ENCODE measurements around the gene ZNF692. TPM values are rescaled to one million over a fixed set of nuclear protein-coding genes. Genes with fewer than 3 reads are reported as not detected.

Gene ZNF692, protein sequence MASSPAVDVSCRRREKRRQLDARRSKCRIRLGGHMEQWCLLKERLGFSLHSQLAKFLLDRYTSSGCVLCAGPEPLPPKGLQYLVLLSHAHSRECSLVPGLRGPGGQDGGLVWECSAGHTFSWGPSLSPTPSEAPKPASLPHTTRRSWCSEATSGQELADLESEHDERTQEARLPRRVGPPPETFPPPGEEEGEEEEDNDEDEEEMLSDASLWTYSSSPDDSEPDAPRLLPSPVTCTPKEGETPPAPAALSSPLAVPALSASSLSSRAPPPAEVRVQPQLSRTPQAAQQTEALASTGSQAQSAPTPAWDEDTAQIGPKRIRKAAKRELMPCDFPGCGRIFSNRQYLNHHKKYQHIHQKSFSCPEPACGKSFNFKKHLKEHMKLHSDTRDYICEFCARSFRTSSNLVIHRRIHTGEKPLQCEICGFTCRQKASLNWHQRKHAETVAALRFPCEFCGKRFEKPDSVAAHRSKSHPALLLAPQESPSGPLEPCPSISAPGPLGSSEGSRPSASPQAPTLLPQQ
- polyA plus RNA-seq (2012; ENCODE audit: insufficient read depth, insufficient read length, low read depth) = 68.6 TPM

DNA sequence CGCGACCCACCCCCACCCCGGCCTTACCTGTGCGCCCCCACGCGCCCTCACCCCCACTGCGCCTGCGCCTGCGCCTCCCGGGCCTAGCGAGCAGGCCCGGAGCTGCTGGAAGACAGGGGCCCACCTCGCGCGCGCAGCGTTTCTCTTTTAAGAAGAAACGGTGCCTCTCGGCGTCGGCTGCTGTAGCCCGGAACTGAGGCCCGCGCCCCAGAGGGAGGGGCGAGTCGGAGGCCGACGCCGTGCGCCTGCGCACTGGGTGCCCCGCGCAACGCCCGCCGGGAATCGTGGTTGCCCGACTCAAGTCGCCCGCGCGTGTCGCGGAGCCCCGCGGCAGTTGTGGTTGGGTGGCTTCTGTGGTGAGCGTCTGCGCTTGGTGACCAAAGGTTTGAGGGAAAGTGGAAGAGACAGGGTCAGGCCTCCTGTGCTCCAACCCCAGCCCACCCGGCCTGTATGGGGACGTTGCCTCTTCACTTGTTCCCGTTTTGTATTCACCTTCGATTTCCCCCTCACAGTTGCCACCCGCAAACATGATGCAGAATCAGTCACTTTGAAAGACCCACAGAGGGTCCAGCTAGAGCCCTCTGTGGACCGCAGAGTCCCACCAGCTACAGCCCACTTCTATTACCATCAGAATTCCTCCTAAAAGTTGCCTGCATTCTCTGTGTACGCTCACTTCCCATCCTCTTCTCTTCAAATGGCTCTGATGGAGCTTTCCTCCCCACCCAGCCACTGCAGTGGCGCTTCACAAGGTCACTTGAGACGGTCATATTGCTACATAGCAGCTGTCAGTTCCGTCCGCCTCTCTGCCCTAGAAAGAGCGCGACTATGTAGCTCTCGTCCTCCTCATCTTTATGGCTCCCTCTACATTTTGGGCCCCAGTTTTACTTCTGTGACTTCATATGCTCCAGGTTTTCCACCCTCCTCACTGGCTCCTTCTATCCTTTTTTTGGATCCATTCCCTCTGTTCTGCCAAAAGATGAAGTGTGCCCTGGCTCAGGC, at the start of gene ZNF692:
Gene ZNF692 (minus strand): TSS at position 195 of the 999 bp plus-strand sequence. CDS start 776 bp downstream, outside the sequence.
- TF ChIP-seq, protein P1, sequence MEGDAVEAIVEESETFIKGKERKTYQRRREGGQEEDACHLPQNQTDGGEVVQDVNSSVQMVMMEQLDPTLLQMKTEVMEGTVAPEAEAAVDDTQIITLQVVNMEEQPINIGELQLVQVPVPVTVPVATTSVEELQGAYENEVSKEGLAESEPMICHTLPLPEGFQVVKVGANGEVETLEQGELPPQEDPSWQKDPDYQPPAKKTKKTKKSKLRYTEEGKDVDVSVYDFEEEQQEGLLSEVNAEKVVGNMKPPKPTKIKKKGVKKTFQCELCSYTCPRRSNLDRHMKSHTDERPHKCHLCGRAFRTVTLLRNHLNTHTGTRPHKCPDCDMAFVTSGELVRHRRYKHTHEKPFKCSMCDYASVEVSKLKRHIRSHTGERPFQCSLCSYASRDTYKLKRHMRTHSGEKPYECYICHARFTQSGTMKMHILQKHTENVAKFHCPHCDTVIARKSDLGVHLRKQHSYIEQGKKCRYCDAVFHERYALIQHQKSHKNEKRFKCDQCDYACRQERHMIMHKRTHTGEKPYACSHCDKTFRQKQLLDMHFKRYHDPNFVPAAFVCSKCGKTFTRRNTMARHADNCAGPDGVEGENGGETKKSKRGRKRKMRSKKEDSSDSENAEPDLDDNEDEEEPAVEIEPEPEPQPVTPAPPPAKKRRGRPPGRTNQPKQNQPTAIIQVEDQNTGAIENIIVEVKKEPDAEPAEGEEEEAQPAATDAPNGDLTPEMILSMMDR (IDR thresholded peaks at IDR 0.05; ENCODE audit: low read depth, low read length) = no peak
- H3K27me3 ChIP-seq = no peaks in the 10 kb centered on the region
- H3K4me1 ChIP-seq = no peaks in the 10 kb centered on the region

DNA sequence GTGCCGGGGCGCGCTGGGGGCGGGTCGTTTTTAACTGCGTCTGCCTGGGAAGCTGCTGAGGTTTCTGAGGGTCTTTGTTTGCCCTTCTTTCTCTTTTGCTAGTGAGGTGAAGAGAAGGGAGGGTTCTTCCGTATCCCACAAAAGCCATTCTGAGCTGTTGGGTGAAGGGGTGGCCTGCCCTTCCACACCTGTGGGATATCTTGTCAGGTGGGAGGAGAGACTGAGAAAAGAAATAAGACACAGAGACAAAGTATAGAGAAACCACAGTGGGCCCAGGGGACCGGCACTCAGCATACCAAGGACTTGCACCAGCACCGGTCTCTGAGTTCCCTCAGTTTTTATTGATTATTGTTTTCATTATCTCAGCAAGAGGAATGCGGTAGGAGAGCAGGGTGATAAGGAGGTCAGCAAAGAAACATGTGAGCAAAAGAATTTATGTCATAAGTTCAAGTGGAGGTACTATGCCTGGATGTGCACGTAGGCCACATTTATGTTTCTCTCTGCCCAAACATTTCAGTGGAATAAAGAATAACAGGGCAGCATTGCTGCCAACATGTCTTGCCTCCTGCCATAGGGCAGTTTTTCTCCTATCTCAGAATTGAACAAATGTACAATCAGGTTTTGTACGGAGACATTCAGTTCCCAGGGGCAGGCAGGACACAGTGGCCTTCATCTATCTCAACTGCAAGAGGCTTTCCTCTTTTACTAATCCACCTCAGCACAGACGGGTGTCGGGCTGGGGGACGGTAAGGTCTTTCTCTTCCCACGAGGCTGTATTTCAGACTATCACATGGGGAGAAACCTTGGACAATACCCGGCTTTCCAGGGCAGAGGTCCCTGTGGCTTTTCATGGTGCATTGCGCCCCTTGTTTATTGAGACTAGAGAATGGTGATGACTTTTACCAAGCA, 48.1 kb upstream of the ZNF692 start:
- TF ChIP-seq, protein P1 (IDR thresholded peaks at IDR 0.05; ENCODE audit: low read depth, low read length) = no peak
- peaks cover 3% of the 10 kb centered on the region; the same call in 1 of the 2 replicates for H3K4me1 ChIP-seq
- H3K9me3 ChIP-seq = no peaks in the 10 kb centered on the region
- DNase-seq = no peak
- H3K36me3 ChIP-seq = no peaks in the 10 kb centered on the region
- H3K27me3 ChIP-seq = no peaks in the 10 kb centered on the region; the same call in 1 of the 2 replicates
- peak overlapping the region; percentile 71 for H3K4me3 ChIP-seq (ENCODE audit: low read depth, low read length)

More for the DNA sequence above, at the start of gene ZNF692:
- H3K36me3 ChIP-seq = peaks cover 6% of the 10 kb centered on the region
- no peaks in the 10 kb centered on the region for H3K9me3 ChIP-seq
- peak within 1 kb of the TSS; percentile 87 for H3K4me3 ChIP-seq (ENCODE audit: low read depth, low read length)
- peak; percentile 98 for DNase-seq

DNA sequence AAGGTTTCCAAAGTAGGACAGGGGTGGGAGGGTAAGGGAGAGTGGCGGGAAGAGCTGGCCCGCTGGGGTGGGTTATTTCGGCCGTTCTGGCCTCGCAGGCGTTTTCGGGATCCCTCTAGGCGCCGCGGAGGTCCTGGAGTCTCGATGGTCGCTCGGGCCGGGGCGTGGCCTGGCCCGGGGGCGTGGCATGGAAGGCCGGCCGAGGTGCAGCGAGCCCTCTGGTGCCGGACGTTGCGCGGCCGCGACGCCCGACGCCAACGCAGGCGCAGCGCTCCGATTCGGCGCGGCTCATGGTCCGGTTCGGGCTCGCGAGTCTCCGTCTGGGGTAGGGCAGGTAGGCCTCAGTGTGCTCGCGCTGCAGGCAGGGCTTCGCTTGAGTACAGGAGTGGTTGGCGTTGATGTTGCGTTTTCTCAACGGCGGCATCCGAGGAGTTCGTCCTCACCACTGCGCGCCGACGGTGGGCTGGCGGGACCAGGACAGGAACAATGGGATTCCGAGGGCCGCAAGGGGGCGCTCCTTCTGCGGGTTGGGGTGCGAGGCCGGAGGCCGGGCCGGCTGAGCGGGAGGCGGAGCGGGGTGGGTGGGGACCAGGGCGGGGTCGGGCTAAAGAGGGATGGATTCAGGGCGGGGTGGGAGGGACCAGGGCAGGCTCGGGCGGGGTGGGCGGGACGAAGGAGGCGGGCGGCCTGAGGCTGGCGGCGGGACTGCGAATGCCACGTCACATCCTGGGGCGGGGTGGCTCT, 47.3 kb upstream of the ZNF692 start, which contains the start of gene PGBD2:
Gene PGBD2 (plus strand): TSS at position 227 of the 744 bp plus-strand sequence. CDS start 7,628 bp downstream, outside the sequence.
- peaks cover 6% of the 10 kb centered on the region for H3K27me3 ChIP-seq
- H3K9me3 ChIP-seq = no peaks in the 10 kb centered on the region
- peak within 1 kb of the TSS; percentile 71 for H3K4me3 ChIP-seq (ENCODE audit: low read depth, low read length)
- H3K36me3 ChIP-seq = no peaks in the 10 kb centered on the region
- TF ChIP-seq, protein P1 (IDR thresholded peaks at IDR 0.05; ENCODE audit: low read depth, low read length) = peak; percentile 63
- H3K4me1 ChIP-seq = no peaks in the 10 kb centered on the region
- DNase-seq = peak; percentile 97

DNA sequence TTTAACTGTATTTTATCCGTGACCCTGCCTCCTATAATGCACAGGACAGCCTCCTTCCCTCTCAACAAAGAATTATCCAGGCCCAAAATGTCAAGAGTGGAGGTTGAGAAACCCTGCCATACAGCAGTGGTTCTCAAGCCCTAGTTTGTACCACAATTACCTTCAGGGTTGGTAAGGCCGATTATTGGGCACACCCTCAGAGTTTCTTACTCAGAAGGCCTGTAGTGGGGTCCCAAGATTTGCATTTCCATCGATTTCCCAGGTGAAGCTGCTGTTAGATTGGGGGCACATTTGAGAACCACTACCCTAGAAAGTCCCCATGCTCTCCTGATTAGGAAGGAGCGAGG, 46.8 kb upstream of the ZNF692 start:
- TF ChIP-seq, protein P1 (IDR thresholded peaks at IDR 0.05; ENCODE audit: low read depth, low read length) = no peak
- no peak for DNase-seq
- no peaks in the 10 kb centered on the region for H3K4me1 ChIP-seq

More for the DNA sequence above, 46.8 kb upstream of the ZNF692 start:
- H3K4me3 ChIP-seq (ENCODE audit: low read depth, low read length) = peak overlapping the region; percentile 56
- H3K27me3 ChIP-seq = peaks cover 11% of the 10 kb centered on the region
- H3K9me3 ChIP-seq = no peaks in the 10 kb centered on the region
- H3K36me3 ChIP-seq = no peaks in the 10 kb centered on the region

Measured in BE2C (cell line).